NCI-H345 (cell line): ENCODE data around the gene RAB7A.
"Not testable (repeated sequence)": the region's sequence is repeated elsewhere in the genome, so short reads cannot be mapped to it uniquely, and the experiment has no call there.

Experiments
- DNase-seq: peaks from one replicate; lab custom pipeline; 2025; lab: John Stamatoyannopoulos, UW

Gene RAB7A

DNA sequence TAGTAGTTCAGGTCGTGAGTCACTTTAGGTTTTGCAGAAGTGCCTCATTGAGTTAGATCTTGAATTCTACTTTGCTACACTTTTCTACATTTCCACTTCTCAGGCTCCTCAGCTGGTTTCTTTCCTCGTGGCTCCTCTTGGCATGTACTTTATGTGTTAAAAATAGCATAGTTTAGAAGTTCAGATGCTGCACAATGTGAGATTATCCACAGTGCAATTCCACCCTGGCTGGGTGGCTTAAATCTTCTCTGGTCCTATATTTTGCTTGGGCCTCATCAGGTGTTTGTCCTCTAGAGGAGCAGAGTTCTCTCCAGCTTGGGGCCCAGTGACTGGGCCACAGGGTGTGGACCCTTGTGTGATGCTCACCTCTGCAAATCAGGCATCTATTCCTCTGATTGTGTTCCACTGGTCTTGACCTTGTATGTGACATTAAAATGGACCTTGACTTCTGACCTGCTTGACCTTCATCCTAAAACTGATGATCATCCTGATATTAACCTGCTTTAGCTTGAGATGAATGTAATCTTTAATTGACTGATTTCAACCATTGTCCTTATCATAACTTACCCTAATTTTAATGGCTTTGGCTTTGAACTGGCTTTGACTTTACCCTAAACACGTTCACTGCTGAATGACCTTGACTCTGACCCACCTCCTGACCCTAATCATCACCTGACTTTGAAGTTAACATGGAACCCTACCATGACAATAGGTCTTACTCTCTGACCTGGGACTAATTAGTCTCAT is 89.5 kb downstream of the RAB7A start:
- DNase-seq, result no peak

- DNase-seq, result no peak
Observed at GRCh38 chr3:128818186-128818787, 92.3 kb downstream of the RAB7A start.

GRCh38 chr3:128820252-128820839 is 94.4 kb downstream of the RAB7A start:
- no peak for DNase-seq

- DNase-seq, result no peak
Observed at GRCh38 chr3:128823008-128823407, 97.0 kb downstream of the RAB7A start.

- DNase-seq, result no peak
Observed at GRCh38 chr3:128823631-128824030, 97.6 kb downstream of the RAB7A start.

DNA sequence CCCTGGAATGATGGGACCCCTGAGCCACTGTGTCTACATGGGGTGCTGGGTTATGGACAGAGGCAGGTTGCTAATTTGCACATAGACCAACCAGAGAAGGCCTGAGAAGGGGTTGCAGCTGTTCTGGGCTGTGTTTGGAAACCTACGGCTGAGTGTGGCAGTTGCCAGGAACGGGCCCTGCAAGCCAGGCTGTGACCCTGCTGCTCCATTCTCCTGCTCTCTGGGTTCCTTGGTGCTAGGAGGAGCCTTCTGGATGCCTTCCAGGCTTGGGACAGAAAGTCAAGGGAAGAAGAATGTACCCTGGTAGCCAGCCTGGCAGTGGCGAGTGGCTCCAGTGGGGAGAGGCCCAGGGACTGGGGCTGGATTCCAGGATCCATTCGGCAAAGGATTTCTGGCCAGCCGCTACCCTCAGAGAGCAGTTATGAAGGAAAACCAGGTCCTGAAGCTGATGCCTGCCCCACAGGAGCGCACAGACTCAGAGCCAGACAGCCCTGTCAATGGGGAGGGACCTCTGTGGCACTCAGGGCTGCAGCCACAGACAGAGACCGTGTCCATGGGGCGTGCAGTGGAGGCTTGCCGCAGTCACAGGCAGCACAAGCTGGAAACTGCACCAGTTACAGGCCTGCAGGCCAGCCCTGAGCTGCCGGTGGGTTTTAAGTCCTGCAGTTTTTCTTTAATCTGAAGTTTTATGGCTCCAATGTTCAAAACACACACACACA is 98.3 kb downstream of the RAB7A start:
- DNase-seq, result no peak

DNA sequence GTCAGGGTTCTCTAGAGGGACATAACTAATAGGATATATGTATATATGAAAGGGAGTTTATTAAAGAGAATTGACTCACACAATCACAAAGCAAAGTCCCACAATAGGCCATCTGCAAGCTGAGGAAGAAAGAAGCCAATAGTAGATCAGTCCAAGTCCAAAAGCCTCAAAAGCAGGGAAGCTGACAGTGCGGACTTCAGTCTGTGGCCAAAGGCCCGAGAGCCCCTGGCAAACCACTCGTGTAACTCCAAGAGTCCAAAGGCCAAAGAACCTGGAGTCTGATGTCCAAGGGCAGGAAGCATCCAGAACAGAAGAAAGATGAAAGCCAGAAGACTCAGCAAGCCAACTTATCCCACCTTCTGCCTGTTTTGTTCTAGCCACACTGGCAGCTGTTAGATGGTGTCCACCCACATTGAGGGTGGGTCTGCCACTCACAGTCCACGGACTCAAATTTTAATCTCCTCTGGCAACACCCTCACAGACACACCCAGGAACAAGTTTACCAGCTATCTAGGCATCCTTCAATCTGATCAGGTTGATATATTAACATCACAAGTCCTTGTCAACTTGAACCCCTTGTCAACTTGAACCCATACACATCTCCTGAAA is 99.2 kb downstream of the RAB7A start:
- DNase-seq, result no peak

DNA sequence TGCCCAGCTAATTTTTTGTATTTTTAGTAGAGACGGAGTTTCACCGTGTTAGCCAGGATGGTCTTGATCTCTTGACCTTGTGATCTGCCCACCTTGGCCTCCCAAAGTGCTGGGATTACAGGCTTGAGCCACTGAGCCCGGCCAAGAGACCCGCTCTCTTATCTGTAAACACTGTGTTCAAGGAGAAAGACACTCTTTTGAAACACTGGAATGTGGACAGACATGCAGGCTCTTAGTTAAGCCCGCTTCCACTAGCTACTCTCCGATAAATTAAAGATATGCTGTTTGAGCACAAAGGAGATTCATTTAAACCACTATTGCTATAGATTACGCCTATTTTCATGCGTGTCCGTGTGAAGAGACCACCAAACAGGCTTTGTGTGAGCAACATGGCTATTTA is 103.1 kb downstream of the RAB7A start:
- DNase-seq, result not testable (repeated sequence)

- not testable (repeated sequence) for DNase-seq
Observed at GRCh38 chr3:128829925-128830625, 104.1 kb downstream of the RAB7A start.

GRCh38 chr3:128830762-128831161 is 104.8 kb downstream of the RAB7A start:
- not testable (repeated sequence) for DNase-seq

- DNase-seq, result not testable (repeated sequence)
Observed at GRCh38 chr3:128832979-128833378, 107.0 kb downstream of the RAB7A start.

DNA sequence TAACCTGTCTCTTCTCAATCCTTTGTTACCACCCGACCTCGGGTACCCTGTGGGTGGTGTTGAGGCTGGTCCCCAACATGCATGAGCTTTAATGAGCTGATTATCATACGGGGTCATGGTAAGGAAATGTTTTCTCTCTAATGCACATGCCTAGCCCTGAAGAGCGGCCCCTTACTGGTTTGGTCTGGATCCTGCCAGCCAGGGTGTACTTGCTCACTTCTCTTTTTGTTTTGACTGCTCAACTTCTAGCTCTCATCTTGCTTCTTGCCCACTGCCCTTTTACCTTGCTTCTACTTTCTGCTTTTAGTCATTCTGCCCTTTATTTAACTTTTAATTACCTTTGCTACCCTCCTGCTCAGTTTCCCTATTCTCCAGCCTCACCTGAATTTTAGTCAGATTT is 109.1 kb downstream of the RAB7A start:
- DNase-seq, result no peak

GRCh38 chr3:128841926-128842920 is 116.2 kb downstream of the RAB7A start:
- DNase-seq, result no peak

DNA sequence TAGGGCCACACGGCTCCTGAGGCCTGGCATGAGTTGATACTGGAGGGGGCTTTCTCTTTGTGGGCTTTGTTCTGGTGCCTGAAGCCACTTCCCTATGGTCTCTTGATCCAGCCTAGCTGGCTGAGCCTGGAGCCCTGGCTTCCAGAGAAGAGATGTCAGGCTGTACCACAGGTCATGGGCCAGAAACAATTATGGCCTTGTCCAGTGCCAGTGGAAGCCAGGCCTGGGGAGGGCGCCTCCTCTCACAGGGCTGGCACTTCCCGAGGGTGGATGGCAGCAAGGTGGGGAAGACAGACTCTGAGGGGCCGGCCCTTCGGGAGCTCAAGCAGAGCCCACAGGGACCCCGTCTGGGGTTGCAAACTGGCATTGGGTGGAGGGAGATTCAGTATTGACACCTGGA is 118.5 kb downstream of the RAB7A start:
- DNase-seq, result no peak

DNA sequence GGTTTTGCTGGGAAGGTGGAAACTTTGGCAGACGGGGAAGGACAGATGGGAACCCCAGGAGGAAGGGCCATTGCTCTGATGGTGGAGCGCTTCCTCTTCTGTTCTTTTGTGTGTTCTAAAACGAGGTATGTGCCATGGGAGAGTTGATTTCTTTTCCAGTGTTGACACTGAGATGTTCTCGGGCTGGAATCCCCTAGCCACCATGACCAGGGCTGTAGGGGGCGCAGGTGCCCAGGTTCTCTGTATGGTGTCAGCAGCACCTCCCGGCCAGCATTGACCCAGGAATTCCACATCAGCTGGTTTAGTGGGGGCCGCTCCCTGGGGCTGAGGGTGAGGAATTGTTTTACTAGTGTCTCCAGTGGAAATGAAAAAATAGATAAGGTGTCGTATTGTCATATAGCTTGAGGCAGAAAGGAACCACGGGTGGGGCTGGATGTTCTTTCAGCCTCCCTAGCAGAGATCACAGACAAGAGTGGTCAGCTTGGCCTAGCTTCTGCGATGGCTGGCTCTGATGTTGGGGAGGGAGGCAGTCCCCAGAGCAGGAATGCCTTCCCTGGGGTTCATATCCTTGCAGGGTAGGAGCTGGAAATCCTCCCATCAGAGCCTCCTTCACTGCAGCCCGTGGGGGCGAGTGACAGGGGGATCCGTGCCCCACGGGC is 119.3 kb downstream of the RAB7A start:
- no peak for DNase-seq

GRCh38 chr3:128845778-128846485 is 119.9 kb downstream of the RAB7A start:
- peak; percentile 48 for DNase-seq

GRCh38 chr3:128846486-128846891 is 120.5 kb downstream of the RAB7A start:
- no peak for DNase-seq

GRCh38 chr3:128847666-128848370 is 121.8 kb downstream of the RAB7A start:
- no peak for DNase-seq

DNA sequence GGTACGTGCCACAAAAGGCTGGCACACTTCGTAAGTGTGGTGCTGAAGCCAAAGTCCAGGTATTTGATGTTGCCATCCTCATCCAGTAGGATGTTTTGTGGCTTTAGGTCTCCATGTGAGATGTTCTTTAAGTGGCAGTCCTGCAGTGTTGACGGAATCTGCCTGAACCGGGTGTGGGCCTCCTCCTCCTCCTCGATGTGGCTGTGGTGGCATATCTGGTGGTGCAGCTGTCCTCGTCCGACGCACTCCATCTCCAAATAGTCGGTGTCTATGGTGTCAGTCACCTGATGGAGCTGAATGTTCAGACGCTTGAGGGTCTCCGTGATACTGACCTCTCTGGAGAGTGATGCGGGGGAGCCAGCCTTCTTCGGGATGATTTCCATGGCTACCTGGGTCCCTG is 123.0 kb downstream of the RAB7A start:
- DNase-seq, result no peak
